Measurements from ENCODE around the gene AGBL4.

The AGBL4 gene

GRCh38 chr1:48767975-48768510 lies 1255.7 kb downstream of the AGBL4 start:
- DNase-seq (ENCODE audit: low read depth in 2 of 2): no peak

- DNase-seq (ENCODE audit: low read depth in 2 of 2): no peak
Measured at GRCh38 chr1:48765335-48765734, 1258.4 kb downstream of the AGBL4 start.

- DNase-seq (ENCODE audit: low read depth in 2 of 2): no peak
Measured at GRCh38 chr1:48761986-48762385, 1261.8 kb downstream of the AGBL4 start.

- DNase-seq (ENCODE audit: low read depth in 2 of 2): no peak
Measured at GRCh38 chr1:48761411-48761810, 1262.3 kb downstream of the AGBL4 start.

- DNase-seq (ENCODE audit: low read depth in 2 of 2): no peak
Measured at GRCh38 chr1:48760857-48761256, 1262.9 kb downstream of the AGBL4 start.

- DNase-seq (ENCODE audit: low read depth in 2 of 2): no peak
Measured at GRCh38 chr1:48758976-48759375, 1264.8 kb downstream of the AGBL4 start.

GRCh38 chr1:48757363-48757762 lies 1266.4 kb downstream of the AGBL4 start:
- no peak for DNase-seq (ENCODE audit: low read depth in 2 of 2)

- DNase-seq (ENCODE audit: low read depth in 2 of 2): no peak
Measured at GRCh38 chr1:48756683-48757316, 1267.0 kb downstream of the AGBL4 start.

- no peak for DNase-seq (ENCODE audit: low read depth in 2 of 2)
Measured at GRCh38 chr1:48753293-48753692, 1270.5 kb downstream of the AGBL4 start.

- DNase-seq (ENCODE audit: low read depth in 2 of 2): no peak
Measured at GRCh38 chr1:48750109-48750508, 1273.6 kb downstream of the AGBL4 start.

- no peak for DNase-seq (ENCODE audit: low read depth in 2 of 2)
Measured at GRCh38 chr1:48749068-48749467, 1274.7 kb downstream of the AGBL4 start.

- no peak for DNase-seq (ENCODE audit: low read depth in 2 of 2)
Measured at GRCh38 chr1:48746906-48747305, 1276.8 kb downstream of the AGBL4 start.

- DNase-seq (ENCODE audit: low read depth in 2 of 2): no peak
Measured at GRCh38 chr1:48744032-48744431, 1279.7 kb downstream of the AGBL4 start.

- no peak for DNase-seq (ENCODE audit: low read depth in 2 of 2)
Measured at GRCh38 chr1:48743480-48743879, 1280.3 kb downstream of the AGBL4 start.

- DNase-seq (ENCODE audit: low read depth in 2 of 2): no peak
Measured at GRCh38 chr1:48741380-48741779, 1282.4 kb downstream of the AGBL4 start.

GRCh38 chr1:48740621-48741020 lies 1283.1 kb downstream of the AGBL4 start:
- no peak for DNase-seq (ENCODE audit: low read depth in 2 of 2)

GRCh38 chr1:48739091-48739490 lies 1284.7 kb downstream of the AGBL4 start:
- DNase-seq (ENCODE audit: low read depth in 2 of 2): no peak

- no peak for DNase-seq (ENCODE audit: low read depth in 2 of 2)
Measured at GRCh38 chr1:48738356-48738755, 1285.4 kb downstream of the AGBL4 start.

GRCh38 chr1:48735796-48736195 lies 1288.0 kb downstream of the AGBL4 start:
- no peak for DNase-seq (ENCODE audit: low read depth in 2 of 2)

- DNase-seq (ENCODE audit: low read depth in 2 of 2): no peak
Measured at GRCh38 chr1:48730164-48730910, 1293.4 kb downstream of the AGBL4 start.

- no peak for DNase-seq (ENCODE audit: low read depth in 2 of 2)
Measured at GRCh38 chr1:48728584-48728983, 1295.2 kb downstream of the AGBL4 start.

- no peak for DNase-seq (ENCODE audit: low read depth in 2 of 2)
Measured at GRCh38 chr1:48726557-48727215, 1297.1 kb downstream of the AGBL4 start.

GRCh38 chr1:48726139-48726538 lies 1297.6 kb downstream of the AGBL4 start:
- no peak for DNase-seq (ENCODE audit: low read depth in 2 of 2)
